Measurements from ENCODE around the gene WSB1.

DNA sequence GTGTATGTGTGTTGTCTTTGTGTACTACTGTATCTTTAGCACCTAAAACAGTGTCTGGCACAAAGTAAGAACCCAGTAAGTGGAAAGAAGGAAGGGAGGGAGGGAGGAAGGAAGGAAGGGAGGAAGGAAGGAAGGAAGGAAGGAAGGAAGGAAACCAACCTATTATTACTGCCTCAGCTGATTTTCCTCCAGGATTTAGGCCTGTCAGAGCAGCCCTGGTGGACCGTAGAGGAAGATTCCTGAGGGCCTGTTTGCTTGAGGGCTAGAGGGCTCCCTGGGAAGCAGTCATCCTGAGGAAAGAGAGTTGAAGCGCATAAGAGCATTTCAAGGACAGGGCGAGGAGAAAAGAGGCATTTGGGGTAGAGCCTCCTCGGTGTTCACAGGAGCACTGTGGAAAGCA lies 61.5 kb downstream of the WSB1 start:
- TF ChIP-seq, protein P1, sequence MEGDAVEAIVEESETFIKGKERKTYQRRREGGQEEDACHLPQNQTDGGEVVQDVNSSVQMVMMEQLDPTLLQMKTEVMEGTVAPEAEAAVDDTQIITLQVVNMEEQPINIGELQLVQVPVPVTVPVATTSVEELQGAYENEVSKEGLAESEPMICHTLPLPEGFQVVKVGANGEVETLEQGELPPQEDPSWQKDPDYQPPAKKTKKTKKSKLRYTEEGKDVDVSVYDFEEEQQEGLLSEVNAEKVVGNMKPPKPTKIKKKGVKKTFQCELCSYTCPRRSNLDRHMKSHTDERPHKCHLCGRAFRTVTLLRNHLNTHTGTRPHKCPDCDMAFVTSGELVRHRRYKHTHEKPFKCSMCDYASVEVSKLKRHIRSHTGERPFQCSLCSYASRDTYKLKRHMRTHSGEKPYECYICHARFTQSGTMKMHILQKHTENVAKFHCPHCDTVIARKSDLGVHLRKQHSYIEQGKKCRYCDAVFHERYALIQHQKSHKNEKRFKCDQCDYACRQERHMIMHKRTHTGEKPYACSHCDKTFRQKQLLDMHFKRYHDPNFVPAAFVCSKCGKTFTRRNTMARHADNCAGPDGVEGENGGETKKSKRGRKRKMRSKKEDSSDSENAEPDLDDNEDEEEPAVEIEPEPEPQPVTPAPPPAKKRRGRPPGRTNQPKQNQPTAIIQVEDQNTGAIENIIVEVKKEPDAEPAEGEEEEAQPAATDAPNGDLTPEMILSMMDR (conservative IDR thresholded peaks at IDR 0.05; ENCODE audit: low read length), result no peak
- TF ChIP-seq EZH2phosphoT487 (IDR thresholded peaks at IDR 0.05; ENCODE audit: borderline replicate concordance), result no peak
